CD14-positive monocyte (primary cell): Measurements from ENCODE around the gene COL11A1. TPM values are rescaled to one million over a fixed set of nuclear protein-coding genes. Genes with fewer than 3 reads are reported as not detected.

Experiments
- DNase-seq, 3 donors: peaks; one replicate each; pipeline ENCODE4 v3.0.0-alpha.2; 2011 to 2022
- H2AFZ ChIP-seq: 2 replicates; pipeline ENCODE4 v1.6.0; 2012; ENCODE audit warnings: mild to moderate bottlenecking, low read depth, low read length, inconsistent platforms; ENCODE audit not compliant: insufficient read depth, poor library complexity, severe bottlenecking
- H3K27ac ChIP-seq, 2 donors: 1 replicate in 1 of 2; 2 replicates in 1 of 2; pipeline ENCODE4 v1.5.1; 2012 to 2013; ENCODE audit warnings: low read length in 2 of 2, control low read depth in 1 of 2, inconsistent platforms in 1 of 2, low read depth in 1 of 2, mild to moderate bottlenecking in 1 of 2
- H3K27me3 ChIP-seq, 2 donors: one replicate each; pipeline versions ENCODE4 v1.6.0 to v1.6.1; 2011 to 2013; ENCODE audit warnings: low read length in 2 of 2; ENCODE audit not compliant: control insufficient read depth in 2 of 2, insufficient read depth in 2 of 2
- H3K36me3 ChIP-seq, 2 donors: replicated peaks in 1 of 2; 1 replicate in 1 of 2; 2 replicates in 1 of 2; pipeline versions ENCODE4 v1.5.1 to v1.6.1; 2012 to 2013; ENCODE audit warnings: low read length in 2 of 2, control low read depth in 1 of 2, inconsistent platforms in 1 of 2, mild to moderate bottlenecking in 1 of 2; ENCODE audit not compliant: insufficient read depth in 2 of 2, control insufficient read depth in 1 of 2
- H3K4me1 ChIP-seq, 2 donors: 1 replicate in 1 of 2; 2 replicates in 1 of 2; pipeline versions ENCODE4 v1.5.1 to v1.6.1; 2012 to 2013; ENCODE audit warnings: low read length in 2 of 2, control low read depth in 1 of 2, inconsistent platforms in 1 of 2, mild to moderate bottlenecking in 1 of 2, moderate library complexity in 1 of 2; ENCODE audit not compliant: insufficient read depth in 2 of 2, control insufficient read depth in 1 of 2
- H3K4me2 ChIP-seq: replicated peaks from 2 replicates; pipeline ENCODE3; 2012; ENCODE audit warnings: low read length, moderate library complexity, mild to moderate bottlenecking; ENCODE audit not compliant: poor library complexity, severe bottlenecking; ENCODE audit errors: extremely low read depth
- H3K4me3 ChIP-seq, 3 experiments: fragments of 200-600 bp in 1 of 3; sonication (generic) in 1 of 3; replicated peaks in 1 of 3; 1 replicate in 2 of 3; 2 replicates in 1 of 3; pipeline ENCODE4 v1.5.1; 2011 to 2013; ENCODE audit warnings: low read length in 3 of 3, mild to moderate bottlenecking in 3 of 3, control low read depth in 2 of 3, low read depth in 2 of 3, inconsistent platforms in 1 of 3, moderate library complexity in 1 of 3
- H3K79me2 ChIP-seq: 2 replicates; pipeline ENCODE4 v1.6.0; 2012; ENCODE audit warnings: mild to moderate bottlenecking, control low read depth, inconsistent platforms, low read length, moderate library complexity; ENCODE audit not compliant: insufficient read depth
- H3K9ac ChIP-seq: 2 replicates; pipeline ENCODE4 v1.6.0; 2017; ENCODE audit warnings: low read length, mild to moderate bottlenecking; ENCODE audit not compliant: insufficient read depth, poor library complexity, severe bottlenecking
- H3K9me3 ChIP-seq, 2 donors: replicated peaks in 1 of 2; 1 replicate in 1 of 2; 2 replicates in 1 of 2; pipeline versions ENCODE4 v1.5.1 to v1.6.1; 2012 to 2013; ENCODE audit warnings: low read length in 2 of 2, control low read depth in 1 of 2; ENCODE audit not compliant: control insufficient read depth in 1 of 2, insufficient read depth in 1 of 2
- H4K20me1 ChIP-seq: 2 replicates; pipeline ENCODE4 v1.6.0; 2012; ENCODE audit warnings: mild to moderate bottlenecking, low read length, control low read depth, moderate library complexity; ENCODE audit not compliant: insufficient read depth
- H3K27ac Mint-ChIP-seq, 7 donors: one replicate each; pipeline ENCODE4 v1.8.0; 2020; ENCODE audit warnings: mild to moderate bottlenecking in 7 of 7, mixed read lengths in 7 of 7, moderate library complexity in 6 of 7, inconsistent platforms in 2 of 7
- H3K27me3 Mint-ChIP-seq, 3 donors: one replicate each; pipeline ENCODE4 v1.8.0; 2021 to 2022; ENCODE audit warnings: low read depth in 3 of 3, mild to moderate bottlenecking in 3 of 3, mixed read lengths in 3 of 3, moderate library complexity in 3 of 3, inconsistent platforms in 1 of 3
- H3K36me3 Mint-ChIP-seq, 2 donors: one replicate each; pipeline ENCODE4 v1.8.0; 2020; ENCODE audit warnings: mixed read lengths in 2 of 2, inconsistent platforms in 1 of 2, mild to moderate bottlenecking in 1 of 2
- H3K4me1 Mint-ChIP-seq: one replicate; pipeline ENCODE4 v1.8.0; 2020; ENCODE audit warnings: mild to moderate bottlenecking, mixed read lengths
- H3K4me3 Mint-ChIP-seq, 2 donors: one replicate each; pipeline ENCODE4 v1.8.0; 2020; ENCODE audit warnings: mild to moderate bottlenecking in 2 of 2, mixed read lengths in 2 of 2, moderate library complexity in 1 of 2
- H3K9me3 Mint-ChIP-seq, 7 donors: one replicate each; pipeline ENCODE4 v1.8.0; 2020 to 2022; ENCODE audit warnings: mixed read lengths in 7 of 7, mild to moderate bottlenecking in 6 of 7, moderate library complexity in 6 of 7, inconsistent platforms in 2 of 7
- WGBS: methylation state at CpG from one replicate; pipeline ENCODE4 v1.1.5; 2013; ENCODE audit warnings: missing lambda C conversion rate; ENCODE audit not compliant: insufficient coverage; 5-methylcytosine and 5-hydroxymethylcytosine counted together
- intact Hi-C, 2 donors: fragments of 100-400 bp; cut with micrococcal nuclease; formaldehyde crosslinking; loops; one replicate each; pipeline versions ENCODE4 v1.15.0 to v1.15.1; 2023
- polyA plus RNA-seq, 3 donors: library from polyadenylated mRNA; depleted of rRNA in 1 of 3; unstranded in 2 of 3; stranded (reverse) in 1 of 3; fragments of 300-500 nt in 2 of 3; fragments of >200 nt in 1 of 3; fragmentation: Illumina TruSeq in 2 of 3; gene quantifications; 1 replicate in 2 of 3; 2 replicates in 1 of 3; pipeline ENCODE4 v1.2.3, GENCODE V29; 2012 to 2021
- TF ChIP-seq, protein P1 (sequence below): fragments of 200-600 bp; IDR thresholded peaks from one replicate; pipeline ENCODE4 v1.8.0; 2022; ENCODE audit warnings: antibody characterized with exemption, mild to moderate bottlenecking

COL11A1 gene
- polyA plus RNA-seq, 3 donors: not detected

DNA sequence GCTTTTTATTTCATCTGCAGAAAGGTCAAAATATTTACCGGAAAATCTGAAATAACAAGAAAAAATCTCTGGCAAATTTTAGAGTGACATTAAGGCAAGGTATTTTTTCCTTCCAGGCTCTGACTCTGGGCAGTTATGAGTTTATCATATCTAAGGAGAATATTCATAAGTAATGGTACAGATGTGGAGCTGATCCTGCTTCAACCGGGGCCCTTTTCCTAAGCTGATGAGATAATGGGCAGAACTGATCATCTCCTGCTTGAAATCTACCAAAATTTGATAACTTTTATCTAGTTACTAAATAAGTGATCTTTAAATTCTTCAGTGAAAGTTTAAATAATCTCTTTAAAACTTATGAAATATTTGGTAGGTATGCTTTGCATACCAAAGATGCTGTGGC is 211.6 kb downstream of the COL11A1 start:
- Mint-ChIP-seq H3K36me3 (no peaks in the 10 kb centered on the region), H3K4me3 (no peak overlapping the region), H3K27me3 (no peaks in the 10 kb centered on the region), H3K9me3 (peaks cover 0 to 2% (median 0%) of the 10 kb centered on the region in 7 donors), H3K4me1 (no peaks in the 10 kb centered on the region), H3K27ac (no peak overlapping the region)
- Histone ChIP-seq H3K4me3 (no peak overlapping the region), H3K36me3 (no peaks in the 10 kb centered on the region), H3K79me2 (no peaks in the 10 kb centered on the region), H3K27ac (no peak overlapping the region), H3K9me3 (no peaks in the 10 kb centered on the region), H3K9ac (no peak overlapping the region), H3K4me2 (no peak overlapping the region), H3K4me1 (no peaks in the 10 kb centered on the region), H3K27me3 (no peaks in the 10 kb centered on the region), H2AFZ (no peak overlapping the region), H4K20me1 (no peaks in the 10 kb centered on the region)
- 100% methylated on average over 1 of the region's 2 CpGs for WGBS
- no peak for DNase-seq
- TF ChIP-seq, protein P1, sequence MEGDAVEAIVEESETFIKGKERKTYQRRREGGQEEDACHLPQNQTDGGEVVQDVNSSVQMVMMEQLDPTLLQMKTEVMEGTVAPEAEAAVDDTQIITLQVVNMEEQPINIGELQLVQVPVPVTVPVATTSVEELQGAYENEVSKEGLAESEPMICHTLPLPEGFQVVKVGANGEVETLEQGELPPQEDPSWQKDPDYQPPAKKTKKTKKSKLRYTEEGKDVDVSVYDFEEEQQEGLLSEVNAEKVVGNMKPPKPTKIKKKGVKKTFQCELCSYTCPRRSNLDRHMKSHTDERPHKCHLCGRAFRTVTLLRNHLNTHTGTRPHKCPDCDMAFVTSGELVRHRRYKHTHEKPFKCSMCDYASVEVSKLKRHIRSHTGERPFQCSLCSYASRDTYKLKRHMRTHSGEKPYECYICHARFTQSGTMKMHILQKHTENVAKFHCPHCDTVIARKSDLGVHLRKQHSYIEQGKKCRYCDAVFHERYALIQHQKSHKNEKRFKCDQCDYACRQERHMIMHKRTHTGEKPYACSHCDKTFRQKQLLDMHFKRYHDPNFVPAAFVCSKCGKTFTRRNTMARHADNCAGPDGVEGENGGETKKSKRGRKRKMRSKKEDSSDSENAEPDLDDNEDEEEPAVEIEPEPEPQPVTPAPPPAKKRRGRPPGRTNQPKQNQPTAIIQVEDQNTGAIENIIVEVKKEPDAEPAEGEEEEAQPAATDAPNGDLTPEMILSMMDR: no peak
- intact Hi-C loops: no loop called here

GRCh38 chr1:102896286-102896685 is 212.0 kb downstream of the COL11A1 start:
- no peak overlapping the region for H3K4me3 Mint-ChIP-seq
- TF ChIP-seq, protein P1: no peak

More at GRCh38 chr1:102896286-102896685, 212.0 kb downstream of the COL11A1 start:
- Histone ChIP-seq H3K36me3 (no peaks in the 10 kb centered on the region), H3K4me1 (no peaks in the 10 kb centered on the region), H3K4me2 (no peak overlapping the region), H3K79me2 (no peaks in the 10 kb centered on the region), H3K9ac (no peak overlapping the region), H3K4me3 (no peak overlapping the region), H3K9me3 (no peaks in the 10 kb centered on the region), H3K27me3 (no peaks in the 10 kb centered on the region), H2AFZ (no peak overlapping the region), H4K20me1 (no peaks in the 10 kb centered on the region), H3K27ac (no peak overlapping the region)
- no peaks in the 10 kb centered on the region for H3K4me1 Mint-ChIP-seq
- no peak for DNase-seq
- peaks cover 0 to 2% (median 0%) of the 10 kb centered on the region in 7 donors for H3K9me3 Mint-ChIP-seq
- 94% methylated on average over 3 of the region's 5 CpGs for WGBS
- H3K36me3 Mint-ChIP-seq: no peaks in the 10 kb centered on the region
- intact Hi-C loops: no loop called here
- no peaks in the 10 kb centered on the region for H3K27me3 Mint-ChIP-seq
- no peak overlapping the region for H3K27ac Mint-ChIP-seq
